Measurements from ENCODE around the gene ZIC4.

Gene ZIC4

GRCh38 chr3:147396712-147397046, 9.7 kb downstream of the ZIC4 start:
- TF ChIP-seq REST (IDR thresholded peaks at IDR 0.05; ENCODE audit: low read depth) (no peak), FOXM1 (IDR thresholded peaks at IDR 0.05; ENCODE audit: borderline replicate concordance, low read depth) (no peak), EGR1 (IDR thresholded peaks at IDR 0.05) (no peak), MAX (IDR thresholded peaks at IDR 0.05) (no peak), EP300 (IDR thresholded peaks at IDR 0.05; ENCODE audit: borderline replicate concordance) (no peak), YY1 (IDR thresholded peaks at IDR 0.05; ENCODE audit: low read depth) (no peak), TAF1 (IDR thresholded peaks at IDR 0.05; ENCODE audit: low read depth) (no peak), CREB1 (IDR thresholded peaks at IDR 0.05; ENCODE audit: low read depth) (no peak)

GRCh38 chr3:147395899-147396711, 10.2 kb downstream of the ZIC4 start:
- no peak for TF ChIP-seq CREB1 (IDR thresholded peaks at IDR 0.05; ENCODE audit: low read depth)
- TF ChIP-seq RAD21 (IDR thresholded peaks at IDR 0.05; ENCODE audit: low read depth), result no peak
- TF ChIP-seq YY1 (IDR thresholded peaks at IDR 0.05; ENCODE audit: low read depth), result no peak
- no peak for TF ChIP-seq TCF12 (IDR thresholded peaks at IDR 0.05; ENCODE audit: low read depth)
- TF ChIP-seq TEAD4 (IDR thresholded peaks at IDR 0.05), result no peak
- no peak for TF ChIP-seq FOXM1 (IDR thresholded peaks at IDR 0.05; ENCODE audit: borderline replicate concordance, low read depth)
- TF ChIP-seq EP300 (IDR thresholded peaks at IDR 0.05; ENCODE audit: borderline replicate concordance), result no peak
- TF ChIP-seq EGR1 (IDR thresholded peaks at IDR 0.05), result no peak
- no peak for TF ChIP-seq USF1 (IDR thresholded peaks at IDR 0.05)
- TF ChIP-seq CEBPB (IDR thresholded peaks at IDR 0.05), result no peak
- no peak for TF ChIP-seq NFIC (IDR thresholded peaks at IDR 0.05)

- TF ChIP-seq USF1 (IDR thresholded peaks at IDR 0.05) (no peak), YY1 (IDR thresholded peaks at IDR 0.05; ENCODE audit: low read depth) (no peak), EP300 (IDR thresholded peaks at IDR 0.05; ENCODE audit: borderline replicate concordance) (no peak), NFIC (IDR thresholded peaks at IDR 0.05) (no peak), TAF1 (IDR thresholded peaks at IDR 0.05; ENCODE audit: low read depth) (no peak)
These were observed 11.5 kb downstream of the ZIC4 start for GRCh38 chr3:147394884-147395225.

GRCh38 chr3:147393943-147394883, 12.1 kb downstream of the ZIC4 start:
- no peak for TF ChIP-seq MAX (IDR thresholded peaks at IDR 0.05)

- TF ChIP-seq EP300 (IDR thresholded peaks at IDR 0.05; ENCODE audit: borderline replicate concordance), result no peak
- TF ChIP-seq TCF12 (IDR thresholded peaks at IDR 0.05; ENCODE audit: low read depth), result no peak
- no peak for TF ChIP-seq EGR1 (IDR thresholded peaks at IDR 0.05)
- no peak for TF ChIP-seq USF1 (IDR thresholded peaks at IDR 0.05)
- no peak for TF ChIP-seq ZBTB7A (IDR thresholded peaks at IDR 0.05; ENCODE audit: low read depth)
- no peak for TF ChIP-seq FOXM1 (IDR thresholded peaks at IDR 0.05; ENCODE audit: borderline replicate concordance, low read depth)
- TF ChIP-seq RAD21 (IDR thresholded peaks at IDR 0.05; ENCODE audit: low read depth), result no peak
- TF ChIP-seq TAF1 (IDR thresholded peaks at IDR 0.05; ENCODE audit: low read depth), result no peak
- no peak for TF ChIP-seq TEAD4 (IDR thresholded peaks at IDR 0.05)
- no peak for TF ChIP-seq CREB1 (IDR thresholded peaks at IDR 0.05; ENCODE audit: low read depth)
- TF ChIP-seq REST (IDR thresholded peaks at IDR 0.05; ENCODE audit: low read depth), result no peak
- no peak for TF ChIP-seq YY1 (IDR thresholded peaks at IDR 0.05; ENCODE audit: low read depth)
- TF ChIP-seq MAX (IDR thresholded peaks at IDR 0.05), result no peak
These were observed 12.9 kb downstream of the ZIC4 start for GRCh38 chr3:147393261-147393942.
